WTC11 (cell line): ENCODE measurements around the gene RIN2.

Experiments used
- TCF7 ChIP-seq: sonication (generic); formaldehyde crosslinking; IDR thresholded peaks from 2 replicates; pipeline ENCODE4 v1.8.0; 2022; ENCODE audit warnings: mild to moderate bottlenecking, low read depth, missing genetic modification reagents, moderate library complexity
- TF ChIP-seq, protein P1 (sequence below): sonication (generic); formaldehyde crosslinking; IDR thresholded peaks from 2 replicates; pipeline ENCODE4 v1.8.1; 2023; ENCODE audit warnings: mild to moderate bottlenecking, missing genetic modification reagents, moderate library complexity
- TF ChIP-seq, protein P2 (sequence below): fragments of 200-600 bp; IDR thresholded peaks from 2 replicates; pipeline ENCODE4 v1.8.0; 2022; ENCODE audit warnings: antibody characterized with exemption

DNA sequence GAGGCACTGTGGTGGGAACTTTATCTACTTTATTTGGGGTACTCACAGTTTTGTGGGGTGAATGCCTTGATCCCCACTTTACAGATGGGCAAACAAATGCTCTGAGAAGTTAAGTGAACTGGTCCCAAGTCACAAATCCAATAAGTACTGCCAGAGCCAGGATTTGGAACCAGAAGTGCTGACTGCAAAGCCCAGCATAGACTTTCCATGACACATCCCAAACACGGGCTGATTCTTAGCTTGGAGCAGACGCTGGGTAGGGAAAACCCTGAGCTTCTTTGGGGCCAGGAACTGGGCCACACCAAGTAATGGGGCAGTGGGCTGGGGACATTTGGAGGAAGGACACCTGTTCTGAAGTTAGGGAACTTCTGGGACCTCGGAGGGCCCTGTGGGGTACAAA is 20.3 kb downstream of the RIN2 start:
- TF ChIP-seq, protein P1, sequence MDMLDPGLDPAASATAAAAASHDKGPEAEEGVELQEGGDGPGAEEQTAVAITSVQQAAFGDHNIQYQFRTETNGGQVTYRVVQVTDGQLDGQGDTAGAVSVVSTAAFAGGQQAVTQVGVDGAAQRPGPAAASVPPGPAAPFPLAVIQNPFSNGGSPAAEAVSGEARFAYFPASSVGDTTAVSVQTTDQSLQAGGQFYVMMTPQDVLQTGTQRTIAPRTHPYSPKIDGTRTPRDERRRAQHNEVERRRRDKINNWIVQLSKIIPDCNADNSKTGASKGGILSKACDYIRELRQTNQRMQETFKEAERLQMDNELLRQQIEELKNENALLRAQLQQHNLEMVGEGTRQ (CRISPR knock-in tag), result no peak
- TF ChIP-seq TCF7, result no peak
- TF ChIP-seq, protein P2, sequence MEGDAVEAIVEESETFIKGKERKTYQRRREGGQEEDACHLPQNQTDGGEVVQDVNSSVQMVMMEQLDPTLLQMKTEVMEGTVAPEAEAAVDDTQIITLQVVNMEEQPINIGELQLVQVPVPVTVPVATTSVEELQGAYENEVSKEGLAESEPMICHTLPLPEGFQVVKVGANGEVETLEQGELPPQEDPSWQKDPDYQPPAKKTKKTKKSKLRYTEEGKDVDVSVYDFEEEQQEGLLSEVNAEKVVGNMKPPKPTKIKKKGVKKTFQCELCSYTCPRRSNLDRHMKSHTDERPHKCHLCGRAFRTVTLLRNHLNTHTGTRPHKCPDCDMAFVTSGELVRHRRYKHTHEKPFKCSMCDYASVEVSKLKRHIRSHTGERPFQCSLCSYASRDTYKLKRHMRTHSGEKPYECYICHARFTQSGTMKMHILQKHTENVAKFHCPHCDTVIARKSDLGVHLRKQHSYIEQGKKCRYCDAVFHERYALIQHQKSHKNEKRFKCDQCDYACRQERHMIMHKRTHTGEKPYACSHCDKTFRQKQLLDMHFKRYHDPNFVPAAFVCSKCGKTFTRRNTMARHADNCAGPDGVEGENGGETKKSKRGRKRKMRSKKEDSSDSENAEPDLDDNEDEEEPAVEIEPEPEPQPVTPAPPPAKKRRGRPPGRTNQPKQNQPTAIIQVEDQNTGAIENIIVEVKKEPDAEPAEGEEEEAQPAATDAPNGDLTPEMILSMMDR, result no peak
